Testis (tissue), 2 donors: ENCODE measurements around the gene HPS5.
"Not testable (repeated sequence)": the region's sequence is repeated elsewhere in the genome, so short reads cannot be mapped to it uniquely, and the experiment has no call there.

Experiments
- POLR2A ChIP-seq: fragments of 450-650 bp; IDR thresholded peaks from one replicate; pipeline ENCODE4 v1.6.1; 2017; ENCODE audit warnings: antibody characterized with exemption, mild to moderate bottlenecking, moderate library complexity
- TF ChIP-seq, protein P1 (sequence below), 3 experiments: fragments of 450-650 bp in 2 of 3; fragments of 200-600 bp in 1 of 3; sonication (generic) in 1 of 3; IDR thresholded peaks; one replicate each; pipeline ENCODE4 v1.5.1; 2016 to 2019; ENCODE audit warnings: antibody characterized with exemption in 3 of 3, mild to moderate bottlenecking in 2 of 3, moderate library complexity in 1 of 3

DNA sequence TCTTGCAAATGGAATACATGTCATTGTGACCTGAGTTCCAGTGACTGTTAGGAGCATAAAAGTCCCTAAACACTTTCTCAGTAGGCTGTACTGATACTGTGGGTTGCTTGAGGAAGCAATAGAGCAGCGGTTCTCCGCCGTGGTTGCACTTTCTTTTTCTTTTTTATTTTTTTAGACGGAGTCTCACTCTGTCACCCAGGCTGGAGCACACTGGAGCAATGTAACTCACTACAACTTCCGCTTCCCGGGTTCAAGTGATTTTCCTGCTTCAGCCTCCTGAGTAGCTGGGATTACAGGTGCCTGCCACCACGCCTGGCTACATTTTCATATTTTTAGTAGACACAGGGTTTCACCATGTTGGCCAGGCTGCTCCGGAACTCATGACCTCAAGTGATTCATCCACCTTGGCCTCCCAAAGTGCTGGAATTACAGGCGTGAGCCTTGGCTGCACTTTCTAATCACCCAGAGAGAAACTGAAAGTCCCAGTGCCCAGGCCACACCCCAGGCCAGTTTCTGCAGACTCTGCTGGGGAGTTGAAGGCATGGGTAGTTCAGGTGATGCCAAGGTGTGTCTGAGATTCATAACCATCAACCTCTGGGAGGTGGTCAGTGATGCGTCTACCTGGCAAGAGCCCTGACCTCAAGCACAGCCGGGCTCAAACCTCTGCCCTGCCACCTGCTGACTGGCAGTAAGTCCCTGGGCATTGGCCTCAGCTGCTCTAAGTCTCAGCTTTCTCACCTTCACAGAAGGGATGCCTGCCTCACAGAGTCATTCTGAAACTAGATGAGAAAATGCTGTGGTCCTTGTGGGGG is 75.4 kb downstream of the HPS5 start:
- TF ChIP-seq, protein P1, sequence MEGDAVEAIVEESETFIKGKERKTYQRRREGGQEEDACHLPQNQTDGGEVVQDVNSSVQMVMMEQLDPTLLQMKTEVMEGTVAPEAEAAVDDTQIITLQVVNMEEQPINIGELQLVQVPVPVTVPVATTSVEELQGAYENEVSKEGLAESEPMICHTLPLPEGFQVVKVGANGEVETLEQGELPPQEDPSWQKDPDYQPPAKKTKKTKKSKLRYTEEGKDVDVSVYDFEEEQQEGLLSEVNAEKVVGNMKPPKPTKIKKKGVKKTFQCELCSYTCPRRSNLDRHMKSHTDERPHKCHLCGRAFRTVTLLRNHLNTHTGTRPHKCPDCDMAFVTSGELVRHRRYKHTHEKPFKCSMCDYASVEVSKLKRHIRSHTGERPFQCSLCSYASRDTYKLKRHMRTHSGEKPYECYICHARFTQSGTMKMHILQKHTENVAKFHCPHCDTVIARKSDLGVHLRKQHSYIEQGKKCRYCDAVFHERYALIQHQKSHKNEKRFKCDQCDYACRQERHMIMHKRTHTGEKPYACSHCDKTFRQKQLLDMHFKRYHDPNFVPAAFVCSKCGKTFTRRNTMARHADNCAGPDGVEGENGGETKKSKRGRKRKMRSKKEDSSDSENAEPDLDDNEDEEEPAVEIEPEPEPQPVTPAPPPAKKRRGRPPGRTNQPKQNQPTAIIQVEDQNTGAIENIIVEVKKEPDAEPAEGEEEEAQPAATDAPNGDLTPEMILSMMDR (IDR thresholded peaks at IDR 0.05) = not testable (repeated sequence)
- TF ChIP-seq POLR2A = not testable (repeated sequence)
